Adrenal gland (tissue), 5 donors: ENCODE results near the gene ADAMTS7.

ENCODE experiments used
- CTCF ChIP-seq, 6 experiments: fragments of 450-650 bp in 4 of 6; fragments of 200-600 bp in 2 of 6; sonication (generic) in 1 of 6; IDR thresholded peaks; 1 replicate in 5 of 6; 2 replicates in 1 of 6; pipeline versions ENCODE4 v1.5.1 to v1.8.0; 2016 to 2021; ENCODE audit warnings: antibody characterized with exemption in 6 of 6, mild to moderate bottlenecking in 2 of 6, moderate library complexity in 1 of 6
- POLR2A ChIP-seq, 2 donors: fragments of 450-650 bp; IDR thresholded peaks; one replicate each; pipeline ENCODE4 v1.6.1; 2017; ENCODE audit warnings: antibody characterized with exemption in 2 of 2, mild to moderate bottlenecking in 2 of 2, moderate library complexity in 1 of 2
- donor health status: DM: no; HTN: no; CAD: no.

GRCh38 chr15:78761891-78762385 lies 49.3 kb downstream of the ADAMTS7 start:
- TF ChIP-seq CTCF (IDR thresholded peaks at IDR 0.05) (no peak), POLR2A (IDR thresholded peaks at IDR 0.05) (no peak)
